ENCODE results near the gene IRGC.

DNA sequence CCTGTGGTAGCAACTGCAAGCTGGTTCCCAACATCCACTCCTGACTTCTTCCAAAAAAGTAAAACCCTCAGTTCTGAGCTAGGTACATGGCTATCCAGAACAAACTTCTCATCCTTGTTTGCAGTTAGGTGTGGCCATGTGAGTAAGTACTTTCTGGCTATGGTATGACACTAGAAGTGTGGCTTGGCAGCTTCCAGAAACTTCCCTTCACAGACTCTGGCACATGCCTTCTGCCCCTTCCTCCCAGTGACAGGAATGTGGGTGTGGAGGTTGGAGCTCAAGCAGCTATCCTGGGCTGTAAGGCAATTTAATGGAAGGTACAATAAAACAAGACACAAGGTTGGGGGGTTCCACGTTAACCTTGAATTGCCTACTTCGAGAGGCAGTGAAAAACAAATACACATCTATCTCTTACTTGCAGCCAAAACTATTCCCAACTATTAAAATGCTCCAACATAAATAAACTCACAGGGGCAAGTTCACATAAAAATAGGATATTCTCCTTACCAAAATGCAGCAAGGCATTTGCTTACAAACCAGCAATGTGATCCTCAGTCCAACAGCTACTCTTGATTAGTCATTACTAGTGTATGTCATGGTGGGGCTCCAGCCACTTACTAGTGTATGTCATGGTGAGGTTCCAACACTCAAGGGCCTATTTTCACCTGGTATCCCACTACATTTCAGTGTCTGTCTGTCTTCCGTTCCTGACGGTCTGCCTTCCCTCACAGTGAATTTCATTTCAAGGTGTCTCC lies 35.8 kb downstream of the IRGC start:
- TF ChIP-seq, protein P1, sequence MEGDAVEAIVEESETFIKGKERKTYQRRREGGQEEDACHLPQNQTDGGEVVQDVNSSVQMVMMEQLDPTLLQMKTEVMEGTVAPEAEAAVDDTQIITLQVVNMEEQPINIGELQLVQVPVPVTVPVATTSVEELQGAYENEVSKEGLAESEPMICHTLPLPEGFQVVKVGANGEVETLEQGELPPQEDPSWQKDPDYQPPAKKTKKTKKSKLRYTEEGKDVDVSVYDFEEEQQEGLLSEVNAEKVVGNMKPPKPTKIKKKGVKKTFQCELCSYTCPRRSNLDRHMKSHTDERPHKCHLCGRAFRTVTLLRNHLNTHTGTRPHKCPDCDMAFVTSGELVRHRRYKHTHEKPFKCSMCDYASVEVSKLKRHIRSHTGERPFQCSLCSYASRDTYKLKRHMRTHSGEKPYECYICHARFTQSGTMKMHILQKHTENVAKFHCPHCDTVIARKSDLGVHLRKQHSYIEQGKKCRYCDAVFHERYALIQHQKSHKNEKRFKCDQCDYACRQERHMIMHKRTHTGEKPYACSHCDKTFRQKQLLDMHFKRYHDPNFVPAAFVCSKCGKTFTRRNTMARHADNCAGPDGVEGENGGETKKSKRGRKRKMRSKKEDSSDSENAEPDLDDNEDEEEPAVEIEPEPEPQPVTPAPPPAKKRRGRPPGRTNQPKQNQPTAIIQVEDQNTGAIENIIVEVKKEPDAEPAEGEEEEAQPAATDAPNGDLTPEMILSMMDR (IDR thresholded peaks at IDR 0.05): no peak
- no peak for TF ChIP-seq POLR2A (IDR thresholded peaks at IDR 0.05)

Measured in heart left ventricle (tissue), 13 donors.